GM23338 (cell line): ENCODE results near the gene RARG. TPM values are rescaled to one million over a fixed set of nuclear protein-coding genes. Genes with fewer than 3 reads are reported as not detected.

Source experiments
- CTCF ChIP-seq, 2 experiments: fragments of 200-600 bp in 1 of 2; sonication (generic) in 1 of 2; conservative IDR thresholded peaks; 2 replicates each; pipeline versions ENCODE4 v1.5.1 to v1.6.1; 2016 to 2017; ENCODE audit warnings: antibody characterized with exemption in 2 of 2, low read depth in 2 of 2, mild to moderate bottlenecking in 2 of 2, moderate library complexity in 1 of 2
- ETS1 ChIP-seq: IDR thresholded peaks from 2 replicates; pipeline ENCODE4 v1.6.1; 2016; ENCODE audit warnings: antibody characterized with exemption
- EZH2 ChIP-seq: fragments of 200-600 bp; sonication (generic); IDR thresholded peaks from one replicate; pipeline ENCODE4 v1.8.0; 2017; ENCODE audit warnings: antibody characterized with exemption, mild to moderate bottlenecking, low read depth; ENCODE audit not compliant: unreplicated experiment
- NANOG ChIP-seq: IDR thresholded peaks from 2 replicates; pipeline ENCODE4 v1.6.1; 2016; ENCODE audit warnings: antibody characterized with exemption, borderline replicate concordance
- POLR2AphosphoS5 ChIP-seq: IDR thresholded peaks from 2 replicates; pipeline ENCODE4 v1.6.1; 2016; ENCODE audit warnings: antibody characterized with exemption, low read depth
- STAT1 ChIP-seq: IDR thresholded peaks from one replicate; pipeline ENCODE4 v1.6.1; 2016; ENCODE audit warnings: antibody characterized with exemption; ENCODE audit not compliant: unreplicated experiment
- ZNF331 ChIP-seq: fragments of 250-450 bp; sonication (Bioruptor Pico); IDR thresholded peaks from 2 replicates; pipeline ENCODE4 v1.5.0; 2020; ENCODE audit warnings: low read depth, mild to moderate bottlenecking, moderate library complexity
- ZNF462 ChIP-seq: fragments of 250-450 bp; sonication (Bioruptor Pico); IDR thresholded peaks from 2 replicates; pipeline ENCODE4 v1.5.0; 2020; ENCODE audit warnings: mild to moderate bottlenecking, moderate library complexity
- polyA plus RNA-seq: library from polyadenylated mRNA; unstranded; fragments of >200 nt; fragmentation: Nextera tagmentation; extraction: Ambion mirVana; gene quantifications from 2 replicates; pipeline ENCODE4 v1.2.1, GENCODE V29; 2016
- total RNA-seq: library from RNA; depleted of rRNA; stranded (reverse); fragments of >200 nt; shearing (Covaris generic); gene quantifications from 2 replicates; pipeline ENCODE4 v1.2.3, GENCODE V29; 2014

RARG gene
- total and polyA plus RNA-seq, 2 experiments from 2014 or later = 18.5 to 50.2 TPM

GRCh38 chr12:53192531-53193021 lies 39.4 kb downstream of the RARG start (continued):
- TF ChIP-seq ZNF462 = no peak
- no peak for TF ChIP-seq POLR2AphosphoS5
- TF ChIP-seq ZNF331 (CRISPR knock-in tag) = no peak
- TF ChIP-seq EZH2 = no peak
- no peak for TF ChIP-seq ETS1
- no peak for TF ChIP-seq NANOG
- TF ChIP-seq STAT1 = no peak
- no peak for TF ChIP-seq CTCF (conservative IDR thresholded peaks at IDR 0.05; ENCODE audit: low read depth in 2 of 2)
